Muscle layer of duodenum (tissue), 2 donors: ENCODE measurements around the gene ZNF391.
"Not testable (repeated sequence)": the region's sequence is repeated elsewhere in the genome, so short reads cannot be mapped to it uniquely, and the experiment has no call there.

ENCODE experiments used
- H3K27ac ChIP-seq: one replicate; pipeline ENCODE4 v1.7.0; 2013; ENCODE audit warnings: mild to moderate bottlenecking, low read length
- H3K27me3 ChIP-seq: one replicate; pipeline ENCODE4 v1.7.0; 2013; ENCODE audit warnings: low read depth, mild to moderate bottlenecking, control low read depth, low read length
- H3K36me3 ChIP-seq, 2 donors: one replicate each; pipeline ENCODE4 v1.7.0; 2013; ENCODE audit warnings: low read length in 2 of 2, control low read depth in 1 of 2, mild to moderate bottlenecking in 1 of 2; ENCODE audit not compliant: insufficient read depth in 2 of 2, control insufficient read depth in 1 of 2
- H3K4me1 ChIP-seq, 2 donors: one replicate each; pipeline ENCODE4 v1.7.0; 2013; ENCODE audit warnings: low read length in 2 of 2, mild to moderate bottlenecking in 2 of 2, control low read depth in 1 of 2, moderate library complexity in 1 of 2; ENCODE audit not compliant: insufficient read depth in 2 of 2, control insufficient read depth in 1 of 2
- H3K4me3 ChIP-seq, 2 donors: one replicate each; pipeline ENCODE4 v1.7.0; 2013; ENCODE audit warnings: low read length in 2 of 2, low read depth in 1 of 2, mild to moderate bottlenecking in 1 of 2
- H3K9me3 ChIP-seq, 2 donors: one replicate each; pipeline ENCODE4 v1.7.0; 2013; ENCODE audit warnings: low read length in 2 of 2, control low read depth in 1 of 2, mild to moderate bottlenecking in 1 of 2; ENCODE audit not compliant: control insufficient read depth in 1 of 2
- donor health status: healthy.

ZNF391 gene

GRCh38 chr6:27424851-27425250, 36.3 kb downstream of the ZNF391 start:
- H3K27me3 ChIP-seq, H3K4me1 ChIP-seq, H3K27ac ChIP-seq, H3K36me3 ChIP-seq, H3K4me3 ChIP-seq, H3K9me3 ChIP-seq: not testable (repeated sequence)

- no peaks in the 10 kb centered on the region for H3K36me3 ChIP-seq
- no peak overlapping the region for H3K27ac ChIP-seq
These were observed 37.6 kb downstream of the ZNF391 start for GRCh38 chr6:27426045-27426620.

GRCh38 chr6:27428502-27428901, 39.9 kb downstream of the ZNF391 start:
- Histone ChIP-seq H3K4me1 (no peaks in the 10 kb centered on the region), H3K4me3 (no peak overlapping the region), H3K9me3 (peaks cover 0 to 5% of the 10 kb centered on the region in 2 donors), H3K36me3 (no peaks in the 10 kb centered on the region), H3K27me3 (no peaks in the 10 kb centered on the region), H3K27ac (no peak overlapping the region)

More at GRCh38 chr6:27426045-27426620, 37.6 kb downstream of the ZNF391 start:
- no peak overlapping the region for H3K4me3 ChIP-seq
- no peaks in the 10 kb centered on the region for H3K4me1 ChIP-seq
- no peaks in the 10 kb centered on the region for H3K9me3 ChIP-seq
- no peaks in the 10 kb centered on the region for H3K27me3 ChIP-seq

GRCh38 chr6:27428966-27429365, 40.4 kb downstream of the ZNF391 start:
- no peak overlapping the region for H3K4me3 ChIP-seq
- H3K4me1 ChIP-seq, result no peaks in the 10 kb centered on the region
- H3K36me3 ChIP-seq, result no peaks in the 10 kb centered on the region
- H3K9me3 ChIP-seq, result peaks cover 0 to 5% of the 10 kb centered on the region in 2 donors
- no peaks in the 10 kb centered on the region for H3K27me3 ChIP-seq
- H3K27ac ChIP-seq, result no peak overlapping the region

- Histone ChIP-seq H3K36me3 (peaks cover 0 to 6% of the 10 kb centered on the region in 2 donors), H3K27me3 (no peaks in the 10 kb centered on the region), H3K27ac (no peak overlapping the region), H3K9me3 (peaks cover 0 to 5% of the 10 kb centered on the region in 2 donors), H3K4me3 (no peak overlapping the region), H3K4me1 (no peaks in the 10 kb centered on the region)
These were observed 45.2 kb downstream of the ZNF391 start for GRCh38 chr6:27433714-27434113.

GRCh38 chr6:27439371-27439770, 50.8 kb downstream of the ZNF391 start:
- Histone ChIP-seq H3K27ac (no peak overlapping the region), H3K4me1 (no peaks in the 10 kb centered on the region), H3K4me3 (no peak overlapping the region), H3K9me3 (peaks cover 0 to 6% of the 10 kb centered on the region in 2 donors), H3K27me3 (no peaks in the 10 kb centered on the region), H3K36me3 (peaks cover 0 to 6% of the 10 kb centered on the region in 2 donors)

GRCh38 chr6:27441001-27441400, 52.4 kb downstream of the ZNF391 start:
- peaks cover 0 to 6% of the 10 kb centered on the region in 2 donors for H3K36me3 ChIP-seq
- no peak overlapping the region for H3K27ac ChIP-seq
- no peaks in the 10 kb centered on the region for H3K27me3 ChIP-seq
- no peaks in the 10 kb centered on the region for H3K4me1 ChIP-seq
- peaks cover 0 to 9% of the 10 kb centered on the region in 2 donors for H3K9me3 ChIP-seq
- H3K4me3 ChIP-seq, result no peak overlapping the region

GRCh38 chr6:27442932-27443331, 54.4 kb downstream of the ZNF391 start:
- Histone ChIP-seq H3K27ac (no peak overlapping the region), H3K4me1 (no peaks in the 10 kb centered on the region), H3K9me3 (peaks cover 2 to 20% of the 10 kb centered on the region in 2 donors), H3K4me3 (no peak overlapping the region), H3K36me3 (peaks cover 0 to 5% of the 10 kb centered on the region in 2 donors), H3K27me3 (no peaks in the 10 kb centered on the region)

GRCh38 chr6:27448456-27448855, 59.9 kb downstream of the ZNF391 start:
- Histone ChIP-seq H3K9me3 (peaks cover 49 to 57% of the 10 kb centered on the region in 2 donors), H3K27me3 (no peaks in the 10 kb centered on the region), H3K36me3 (peaks cover 19 to 54% of the 10 kb centered on the region in 2 donors), H3K4me3 (peak overlapping the region in 1 of 2 donors; percentile 6), H3K27ac (no peak overlapping the region), H3K4me1 (no peaks in the 10 kb centered on the region)

GRCh38 chr6:27451660-27452390, 63.3 kb downstream of the ZNF391 start:
- Histone ChIP-seq H3K27ac (no peak overlapping the region), H3K27me3 (no peaks in the 10 kb centered on the region), H3K9me3 (peaks cover 49 to 83% of the 10 kb centered on the region in 2 donors), H3K36me3 (peaks cover 52 to 88% of the 10 kb centered on the region in 2 donors), H3K4me3 (peak overlapping the region; percentile 43), H3K4me1 (no peaks in the 10 kb centered on the region)

GRCh38 chr6:27452496-27452897, 63.9 kb downstream of the ZNF391 start:
- no peaks in the 10 kb centered on the region for H3K4me1 ChIP-seq
- no peak overlapping the region for H3K27ac ChIP-seq
- H3K27me3 ChIP-seq, result no peaks in the 10 kb centered on the region
- peaks cover 51 to 89% of the 10 kb centered on the region in 2 donors for H3K9me3 ChIP-seq
- H3K4me3 ChIP-seq, result peak overlapping the region; percentile 43
- peaks cover 59 to 94% of the 10 kb centered on the region in 2 donors for H3K36me3 ChIP-seq
